SK-N-MC (cell line): Measurements from ENCODE around the gene SULT2B1.
A peak's percentile ranks its signal among the peaks of the same experiment; 100 is the strongest.

Source experiments
- DNase-seq: peaks from one replicate; pipeline ENCODE4 v3.0.0-alpha.2; 2011; ENCODE audit warnings: low read depth, low spot score
- H3K27ac ChIP-seq: fragments of 200-600 bp; sonication (generic); 2 replicates; pipeline ENCODE4 v1.5.1; 2016; ENCODE audit warnings: mixed run types
- H3K36me3 ChIP-seq: fragments of 200-600 bp; sonication (generic); 2 replicates; pipeline ENCODE4 v1.6.1; 2017; ENCODE audit warnings: antibody characterized with exemption, low read length, mixed read lengths; ENCODE audit not compliant: insufficient read depth
- H3K4me3 ChIP-seq: fragments of 200-600 bp; sonication (generic); 2 replicates; pipeline ENCODE4 v1.5.1; 2016
- H3K9ac ChIP-seq: fragments of 200-600 bp; sonication (generic); 2 replicates; pipeline ENCODE4 v1.8.0; 2017; ENCODE audit warnings: mixed run types, mixed read lengths; ENCODE audit not compliant: insufficient read length
- H3K9me3 ChIP-seq: fragments of 200-600 bp; sonication (generic); 2 replicates; pipeline ENCODE4 v1.6.1; 2017; ENCODE audit warnings: low read depth, mild to moderate bottlenecking, antibody characterized with exemption, low read length, moderate library complexity, mixed read lengths
- EZH2 ChIP-seq: fragments of 200-600 bp; sonication (generic); IDR thresholded peaks from one replicate; pipeline ENCODE4 v1.6.1; 2017; ENCODE audit warnings: antibody characterized with exemption
- FOXP2 ChIP-seq: optimal IDR thresholded peaks from 2 replicates; pipeline ENCODE3; 2011; ENCODE audit warnings: mild to moderate bottlenecking, moderate library complexity; ENCODE audit not compliant: insufficient read depth; ENCODE audit errors: extremely low read length, control extremely low read depth
- POLR2AphosphoS5 ChIP-seq: IDR thresholded peaks from 2 replicates; pipeline ENCODE4 v1.6.1; 2012; ENCODE audit warnings: mild to moderate bottlenecking, low read depth, low read length, borderline replicate concordance

Gene SULT2B1

DNA sequence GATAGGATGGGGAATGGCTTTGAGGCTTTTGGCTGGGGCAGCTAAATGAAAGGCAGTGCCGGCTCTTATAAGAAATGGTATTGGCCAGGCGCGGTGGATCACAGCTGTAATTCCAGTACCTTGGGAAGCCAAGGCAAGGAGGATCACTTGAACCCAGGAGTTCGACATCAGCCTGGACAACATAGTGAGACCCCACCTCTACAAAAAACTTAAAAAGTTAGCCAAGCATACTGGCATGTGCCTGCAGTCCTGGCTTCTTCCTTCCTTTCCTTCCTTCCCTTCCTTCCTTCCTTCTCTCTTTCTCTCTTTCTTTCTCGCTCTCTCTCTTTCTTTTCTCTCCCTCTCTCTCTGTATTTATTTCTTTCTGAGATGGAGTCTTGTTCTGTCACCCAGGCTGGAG is 90.9 kb downstream of the SULT2B1 start:
- no peak for TF ChIP-seq FOXP2
- TF ChIP-seq EZH2, result no peak
- no peak for TF ChIP-seq POLR2AphosphoS5
- H3K9me3 ChIP-seq, result no peaks in the 10 kb centered on the region
- DNase-seq, result no peak
- no peak overlapping the region for H3K27ac ChIP-seq
- H3K9ac ChIP-seq, result no peak overlapping the region
- H3K36me3 ChIP-seq, result no peaks in the 10 kb centered on the region
- H3K4me3 ChIP-seq, result no peak overlapping the region

DNA sequence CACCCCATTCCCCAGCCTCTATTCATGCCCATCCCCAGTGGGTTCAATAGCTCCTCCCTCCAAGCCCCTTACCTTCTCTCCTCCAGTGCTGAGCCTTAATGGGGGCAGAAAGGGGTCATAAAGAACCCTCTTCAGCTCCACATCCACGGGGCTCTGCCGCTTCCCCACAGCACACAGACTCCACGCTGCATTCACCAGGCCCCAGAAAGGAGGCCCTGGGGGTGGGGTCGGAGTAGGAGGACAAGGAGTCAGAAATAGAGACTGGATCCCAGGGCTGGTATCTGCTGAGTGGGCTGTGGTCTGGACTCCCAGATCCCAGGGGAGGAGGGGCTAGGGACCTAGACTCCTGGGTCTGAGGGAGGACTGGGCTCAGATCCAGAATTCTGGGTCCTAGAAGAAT is 92.4 kb downstream of the SULT2B1 start:
- Histone ChIP-seq H3K4me3 (peak overlapping the region; percentile 85), H3K36me3 (no peaks in the 10 kb centered on the region), H3K9ac (no peak overlapping the region), H3K9me3 (no peaks in the 10 kb centered on the region), H3K27ac (no peak overlapping the region)
- DNase-seq, result no peak
- TF ChIP-seq POLR2AphosphoS5 (no peak), FOXP2 (no peak), EZH2 (no peak)

DNA sequence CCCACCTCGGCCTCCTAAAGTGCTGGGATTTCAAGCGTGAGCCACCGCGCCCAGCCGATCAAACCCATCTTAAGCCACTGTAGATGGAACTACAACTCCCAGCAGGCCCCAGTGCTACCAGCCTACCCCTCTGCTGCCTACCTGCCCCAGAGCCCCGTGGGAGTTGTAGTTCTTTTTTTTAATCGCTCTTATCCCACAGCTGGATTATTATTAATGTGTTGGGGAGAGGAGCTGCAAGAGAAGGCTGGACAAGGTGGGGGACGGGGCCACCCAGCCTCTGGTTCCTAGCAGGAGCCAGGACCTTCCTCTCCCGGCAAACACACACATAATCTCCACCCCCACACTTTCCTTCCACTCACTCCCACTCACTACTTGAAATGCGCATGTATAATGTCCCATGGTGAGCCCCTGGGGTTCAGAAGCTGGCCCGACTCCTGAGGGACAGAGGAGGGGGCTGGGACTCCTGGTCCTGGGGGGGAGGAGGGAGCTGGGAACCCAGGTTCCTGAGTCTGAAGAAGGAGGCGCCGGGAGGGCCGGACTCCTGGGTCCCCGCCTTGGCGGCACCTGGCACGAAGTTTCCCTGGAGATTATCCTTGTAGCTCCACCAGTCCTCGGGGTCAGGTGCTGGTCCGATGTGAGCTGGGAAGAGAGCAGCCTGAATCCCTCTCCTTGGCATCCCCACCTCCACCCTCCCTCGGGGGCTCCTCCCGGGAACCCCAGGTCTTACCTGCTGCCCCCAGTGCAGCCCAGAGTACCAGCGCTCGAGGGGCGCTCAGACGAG is 93.1 kb downstream of the SULT2B1 start:
- Histone ChIP-seq H3K27ac (peak overlapping the region; percentile 68), H3K9me3 (no peaks in the 10 kb centered on the region), H3K4me3 (peak overlapping the region; percentile 85), H3K9ac (no peak overlapping the region), H3K36me3 (no peaks in the 10 kb centered on the region)
- no peak for TF ChIP-seq FOXP2
- TF ChIP-seq POLR2AphosphoS5, result peak; percentile 39; the same call in 1 of the 2 replicates
- DNase-seq, result no peak

DNA sequence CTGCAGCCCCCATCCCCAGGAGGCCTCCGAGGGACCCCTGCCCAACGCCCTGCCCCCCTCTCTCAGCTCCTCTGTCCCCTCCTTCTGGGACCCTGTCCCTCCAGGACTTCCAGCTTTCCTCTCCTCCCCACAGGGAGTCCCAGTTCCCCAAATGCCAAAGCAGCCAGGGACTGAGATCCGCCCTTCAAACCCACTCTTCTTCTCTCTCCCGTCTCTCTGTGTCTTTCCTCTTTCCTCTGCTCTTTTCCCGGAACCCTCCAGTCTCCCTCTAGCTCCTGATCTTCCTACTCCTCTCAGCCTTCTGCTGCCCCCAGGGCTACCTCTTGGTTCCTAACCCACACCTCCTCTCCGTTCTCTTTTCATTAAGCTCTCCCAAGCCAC is 93.6 kb downstream of the SULT2B1 start:
- Histone ChIP-seq H3K36me3 (no peaks in the 10 kb centered on the region), H3K27ac (peak overlapping the region; percentile 68), H3K4me3 (peak overlapping the region; percentile 85), H3K9me3 (no peaks in the 10 kb centered on the region), H3K9ac (no peak overlapping the region)
- no peak for DNase-seq
- TF ChIP-seq FOXP2 (no peak), EZH2 (no peak), POLR2AphosphoS5 (no peak)

DNA sequence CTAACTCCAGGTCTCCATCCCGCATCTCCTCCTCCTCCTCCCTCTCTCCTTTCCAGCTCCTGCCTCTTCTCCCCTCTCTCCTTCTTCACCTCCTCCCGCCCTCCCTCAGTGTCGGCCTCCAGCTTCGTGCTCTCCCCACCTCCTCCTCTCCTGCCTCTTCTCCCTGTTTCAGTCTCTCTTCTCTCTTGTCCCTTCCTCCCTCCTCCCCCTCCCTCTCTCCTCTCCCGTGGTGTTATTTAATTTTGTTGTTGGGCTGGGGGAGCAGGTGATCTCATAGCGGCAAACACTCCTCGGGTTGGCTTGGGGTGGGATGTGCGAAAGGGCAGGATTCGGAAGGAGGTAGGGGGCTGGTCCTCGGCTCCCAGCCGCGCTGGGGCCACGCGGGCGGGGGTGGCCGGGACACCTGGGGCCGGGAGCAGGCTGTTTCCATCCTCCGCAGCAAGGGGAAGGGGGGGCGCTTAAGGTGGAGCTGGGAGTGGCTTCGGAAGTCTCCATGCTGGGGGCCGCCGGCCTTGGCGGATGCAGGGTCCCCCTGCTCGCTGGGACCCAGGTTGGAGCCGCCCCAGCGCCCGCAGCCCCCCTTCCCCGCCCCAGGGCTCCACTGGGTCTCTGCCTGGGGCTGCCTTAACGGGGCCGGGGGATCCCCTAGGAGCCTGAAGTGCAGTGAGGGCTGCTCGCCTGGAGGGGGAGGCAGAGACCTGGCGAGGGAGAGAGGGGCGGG is 94.2 kb downstream of the SULT2B1 start, which contains the start of gene CA11:
TSS of gene CA11 (minus strand) at position 187 of the 721 bp plus-strand sequence. CDS start 555 bp downstream, outside the sequence.
- no peak for DNase-seq
- no peak for TF ChIP-seq EZH2
- peak; percentile 30; the same call in 1 of the 2 replicates for TF ChIP-seq POLR2AphosphoS5
- Histone ChIP-seq H3K9me3 (no peaks in the 10 kb centered on the region), H3K36me3 (no peaks in the 10 kb centered on the region), H3K9ac (peak within 1 kb of the TSS; percentile 37), H3K27ac (peak within 1 kb of the TSS; percentile 68), H3K4me3 (peak within 1 kb of the TSS; percentile 85)

DNA sequence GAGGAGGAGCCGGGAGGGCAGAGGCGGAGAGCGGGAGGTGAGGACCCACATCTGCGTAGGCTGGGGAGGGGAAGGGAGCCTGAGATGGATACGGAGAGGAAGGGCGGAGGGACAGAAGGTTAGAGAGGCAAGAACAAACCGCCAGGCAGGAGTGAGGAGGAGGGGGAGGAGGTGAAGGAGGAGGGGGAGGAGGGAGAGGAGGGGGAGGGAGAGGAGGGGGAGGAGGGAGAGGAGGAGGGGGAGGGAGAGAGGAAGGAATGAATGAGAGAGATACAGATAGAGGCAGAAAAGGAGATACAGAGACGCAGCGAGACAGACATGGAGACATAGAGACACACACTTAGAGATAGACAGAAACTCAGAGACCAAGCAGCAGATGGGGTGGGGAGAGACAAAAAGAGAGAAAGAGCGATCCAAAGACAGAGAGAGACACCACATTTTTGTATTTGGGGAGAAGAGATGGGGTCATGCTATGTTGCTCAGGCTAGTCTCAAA is 94.8 kb downstream of the SULT2B1 start:
- Histone ChIP-seq H3K36me3 (no peaks in the 10 kb centered on the region), H3K4me3 (peak overlapping the region; percentile 85), H3K9me3 (no peaks in the 10 kb centered on the region), H3K27ac (no peak overlapping the region), H3K9ac (peak overlapping the region; percentile 32)
- TF ChIP-seq FOXP2 (peak; percentile 55), POLR2AphosphoS5 (no peak)
- DNase-seq, result no peak

DNA sequence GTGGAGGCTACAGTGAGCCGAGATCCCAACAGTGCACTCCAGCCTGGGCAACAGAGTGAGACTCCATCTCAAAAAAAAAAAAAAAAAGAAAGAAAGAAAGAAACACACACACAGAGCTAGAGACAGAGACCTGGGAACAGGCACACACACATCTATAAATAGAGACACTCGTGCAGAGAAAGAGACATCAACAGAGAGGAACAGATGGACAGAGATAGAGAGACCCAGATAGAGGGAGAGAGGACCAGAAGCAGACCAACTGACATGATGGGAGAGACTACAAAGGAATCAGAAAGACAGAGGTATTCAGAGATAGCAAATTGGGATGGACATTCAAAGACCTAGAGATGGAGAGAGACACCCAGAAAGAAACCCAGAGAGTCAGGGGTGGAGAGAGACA is 96.2 kb downstream of the SULT2B1 start:
- no peak overlapping the region for H3K27ac ChIP-seq
- no peak overlapping the region for H3K4me3 ChIP-seq
- DNase-seq, result no peak
- no peak overlapping the region for H3K9ac ChIP-seq
- H3K36me3 ChIP-seq, result no peaks in the 10 kb centered on the region
- H3K9me3 ChIP-seq, result no peaks in the 10 kb centered on the region
- no peak for TF ChIP-seq EZH2
- no peak for TF ChIP-seq FOXP2
- TF ChIP-seq POLR2AphosphoS5, result no peak
